Neural cell (in vitro differentiated cells): Measurements from ENCODE around the gene NF1. TPM values are rescaled to one million over a fixed set of nuclear protein-coding genes. Genes with fewer than 3 reads are reported as not detected.

Experiments
- H2AFZ ChIP-seq: fragments of 200-600, 300-800 bp; sonication (generic), shearing (Covaris generic); 2 replicates; pipeline ENCODE4 v1.6.0; 2014; ENCODE audit warnings: low read depth, mild to moderate bottlenecking, antibody characterized with exemption, low read length, moderate library complexity
- H3F3A ChIP-seq: fragments of 200-600 bp; shearing (Covaris generic); 2 replicates; pipeline ENCODE4 v1.6.1; 2016; ENCODE audit warnings: mild to moderate bottlenecking, moderate library complexity, mixed read lengths, antibody characterized with exemption, low read length; ENCODE audit not compliant: insufficient read depth, poor library complexity, severe bottlenecking
- H3K27ac ChIP-seq: fragments of 200-600, 300-800 bp; sonication (generic), shearing (Covaris generic); 2 replicates; pipeline ENCODE4 v1.5.1; 2014; ENCODE audit warnings: mild to moderate bottlenecking, low read length, moderate library complexity
- H3K27me3 ChIP-seq: fragments of 300-800, 200-600 bp; sonication (generic), shearing (Covaris generic); 2 replicates; pipeline ENCODE4 v1.6.0; 2014; ENCODE audit warnings: mild to moderate bottlenecking, low read depth, low read length, moderate library complexity; ENCODE audit not compliant: insufficient read depth
- H3K36me3 ChIP-seq: fragments of 300-800, 200-600 bp; sonication (generic), shearing (Covaris generic); 2 replicates; pipeline ENCODE4 v1.5.1; 2014; ENCODE audit warnings: mild to moderate bottlenecking, antibody characterized with exemption, low read length, moderate library complexity; ENCODE audit not compliant: insufficient read depth
- H3K4me2 ChIP-seq: fragments of 300-800, 200-600 bp; sonication (generic), shearing (Covaris generic); 2 replicates; pipeline ENCODE4 v1.6.0; 2014; ENCODE audit warnings: mild to moderate bottlenecking, low read length
- H3K4me3 ChIP-seq: fragments of 300-800, 200-600 bp; sonication (generic), shearing (Covaris generic); 2 replicates; pipeline ENCODE4 v1.5.1; 2014; ENCODE audit warnings: mild to moderate bottlenecking, low read length, moderate library complexity
- H3K79me2 ChIP-seq: fragments of 200-600 bp; shearing (Covaris generic); replicated peaks from 2 replicates; pipeline ENCODE4 v1.6.0; 2014; ENCODE audit warnings: mild to moderate bottlenecking, low read length, moderate library complexity; ENCODE audit not compliant: insufficient read depth
- H3K9ac ChIP-seq: fragments of 300-800, 200-600 bp; sonication (generic), shearing (Covaris generic); 2 replicates; pipeline ENCODE4 v1.6.1; 2016; ENCODE audit warnings: mild to moderate bottlenecking, low read length, mixed read lengths
- H3K9me2 ChIP-seq: fragments of 200-600 bp; shearing (Covaris generic); 2 replicates; pipeline ENCODE4 v1.6.1; 2016; ENCODE audit warnings: mild to moderate bottlenecking, low read length, mixed read lengths; ENCODE audit not compliant: insufficient read depth
- H3K9me3 ChIP-seq: fragments of 200-600, 300-800 bp; sonication (generic), shearing (Covaris generic); 2 replicates; pipeline ENCODE4 v1.6.1; 2016; ENCODE audit warnings: mild to moderate bottlenecking, mixed run types, low read length, moderate library complexity, mixed read lengths
- H4K20me1 ChIP-seq: fragments of 200-600 bp; shearing (Covaris generic); 2 replicates; pipeline ENCODE4 v1.6.1; 2016; ENCODE audit warnings: mild to moderate bottlenecking, mixed run types; ENCODE audit not compliant: insufficient read depth
- CTCF ChIP-seq: fragments of 450-650 bp; IDR thresholded peaks from 2 replicates; pipeline ENCODE4 v1.5.1; 2014; ENCODE audit warnings: antibody characterized with exemption, mild to moderate bottlenecking, moderate library complexity; ENCODE audit not compliant: poor library complexity, severe bottlenecking
- EP300 ChIP-seq: fragments of 450-650 bp; conservative IDR thresholded peaks from 2 replicates; pipeline ENCODE4 v1.6.1; 2014; ENCODE audit warnings: antibody characterized with exemption, mild to moderate bottlenecking, moderate library complexity; ENCODE audit not compliant: poor library complexity, severe bottlenecking
- EZH2 ChIP-seq: fragments of 200-600, 300-800 bp; shearing (Covaris generic), sonication (generic); IDR thresholded peaks from 2 replicates; pipeline ENCODE4 v1.6.1; 2014; ENCODE audit warnings: antibody characterized with exemption, low read length, borderline replicate concordance, mild to moderate bottlenecking; ENCODE audit not compliant: insufficient read depth, poor library complexity, severe bottlenecking
- MXI1 ChIP-seq: fragments of 450-650 bp; conservative IDR thresholded peaks from 2 replicates; pipeline ENCODE4 v1.6.1; 2014; ENCODE audit warnings: antibody characterized with exemption, mild to moderate bottlenecking; ENCODE audit not compliant: poor library complexity, severe bottlenecking
- POLR2AphosphoS5 ChIP-seq: IDR thresholded peaks from 2 replicates; pipeline ENCODE4 v1.6.1; 2012
- RAD21 ChIP-seq: fragments of 450-650 bp; conservative IDR thresholded peaks from 2 replicates; pipeline ENCODE4 v1.6.1; 2014; ENCODE audit warnings: antibody characterized with exemption, mild to moderate bottlenecking, moderate library complexity
- REST ChIP-seq: IDR thresholded peaks from 2 replicates; pipeline ENCODE4 v1.6.1; 2012; ENCODE audit warnings: borderline replicate concordance
- SMC3 ChIP-seq: fragments of 450-650 bp; conservative IDR thresholded peaks from 2 replicates; pipeline ENCODE4 v1.6.1; 2014; ENCODE audit warnings: antibody characterized with exemption, mild to moderate bottlenecking, moderate library complexity; ENCODE audit not compliant: poor library complexity
- TAF1 ChIP-seq: IDR thresholded peaks from 2 replicates; pipeline ENCODE4 v1.6.1; 2012; ENCODE audit warnings: low read depth
- polyA plus RNA-seq: library from polyadenylated mRNA; depleted of rRNA; stranded (reverse); fragments of >200 nt; gene quantifications from 2 replicates; pipeline ENCODE4 v1.2.3, GENCODE V29; 2014

Gene NF1
- polyA plus RNA-seq, 1 donor from 2014 or later, result 22.4 TPM

DNA sequence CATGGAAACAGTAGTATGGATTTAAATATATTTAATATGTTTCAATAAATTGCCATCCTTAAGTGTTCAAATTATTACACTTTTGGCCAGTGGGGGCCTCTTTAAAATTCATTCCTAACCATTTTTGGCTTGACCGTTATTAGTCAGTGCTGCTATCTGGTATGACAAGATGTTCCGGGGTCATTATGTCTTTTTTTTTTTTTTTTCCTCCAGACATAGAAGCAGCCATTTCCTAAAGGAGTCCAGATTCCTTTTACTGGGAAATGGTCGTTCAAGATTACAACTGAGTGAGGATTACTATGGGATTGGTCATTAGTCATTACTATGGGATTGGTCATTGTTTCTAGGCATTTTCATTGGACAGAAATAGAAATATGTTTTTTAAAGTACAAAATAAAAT lies 53.4 kb downstream of the NF1 start:
- H3K79me2 ChIP-seq, result peaks cover 8% of the 10 kb centered on the region
- H3K9ac ChIP-seq, result no peak overlapping the region
- H4K20me1 ChIP-seq, result no peaks in the 10 kb centered on the region
- H3K9me2 ChIP-seq, result no peaks in the 10 kb centered on the region
- no peak overlapping the region for H3K27ac ChIP-seq
- no peak for TF ChIP-seq REST
- TF ChIP-seq SMC3, result no peak
- no peak for TF ChIP-seq CTCF
- TF ChIP-seq TAF1, result no peak
- TF ChIP-seq EP300, result no peak
- no peak for TF ChIP-seq POLR2AphosphoS5
- no peak for TF ChIP-seq EZH2
- TF ChIP-seq RAD21, result no peak
- no peak for TF ChIP-seq MXI1
- H3K4me3 ChIP-seq, result no peak overlapping the region
- H3K4me2 ChIP-seq, result no peak overlapping the region
- no peaks in the 10 kb centered on the region for H3K36me3 ChIP-seq
- H3K9me3 ChIP-seq, result no peaks in the 10 kb centered on the region
- no peaks in the 10 kb centered on the region for H3K27me3 ChIP-seq
- H2AFZ ChIP-seq, result no peak overlapping the region
- no peaks in the 10 kb centered on the region for H3F3A ChIP-seq

DNA sequence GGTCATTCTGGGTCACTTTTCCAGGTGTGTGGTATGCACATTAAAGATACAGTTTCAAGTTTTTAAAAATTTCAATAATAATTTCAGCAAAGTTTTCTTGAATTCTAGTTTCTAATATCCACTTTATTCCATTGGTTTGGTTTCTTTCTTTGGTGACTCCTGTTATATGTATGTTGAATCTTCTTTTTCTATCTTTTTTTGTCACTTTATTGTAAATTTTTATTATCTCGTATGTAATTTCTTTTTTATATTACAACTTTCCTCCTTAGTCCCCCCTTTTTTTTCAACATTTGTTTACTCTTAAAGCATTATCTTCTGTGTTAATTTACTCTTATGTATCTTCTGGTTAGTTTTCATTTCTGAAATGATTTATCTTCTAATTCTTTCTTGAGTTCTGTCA lies 57.5 kb downstream of the NF1 start:
- Histone ChIP-seq H4K20me1 (no peaks in the 10 kb centered on the region), H3K36me3 (no peaks in the 10 kb centered on the region), H3F3A (no peaks in the 10 kb centered on the region), H3K9me3 (no peaks in the 10 kb centered on the region), H3K27me3 (no peaks in the 10 kb centered on the region), H3K9ac (no peak overlapping the region), H3K79me2 (no peaks in the 10 kb centered on the region), H3K9me2 (no peaks in the 10 kb centered on the region), H3K27ac (no peak overlapping the region), H3K4me2 (no peak overlapping the region), H2AFZ (no peak overlapping the region), H3K4me3 (no peak overlapping the region)
- TF ChIP-seq EP300 (no peak), SMC3 (no peak), TAF1 (no peak), MXI1 (no peak), RAD21 (no peak), CTCF (no peak), EZH2 (no peak), REST (no peak), POLR2AphosphoS5 (no peak)
